ENCODE results near the gene ZC2HC1B. TPM values are rescaled to one million over a fixed set of nuclear protein-coding genes. Genes with fewer than 3 reads are reported as not detected.
A peak's percentile ranks its signal among the peaks of the same experiment; 100 is the strongest.
"Not testable (repeated sequence)": the region's sequence is repeated elsewhere in the genome, so short reads cannot be mapped to it uniquely, and the experiment has no call there.

ZC2HC1B gene, protein sequence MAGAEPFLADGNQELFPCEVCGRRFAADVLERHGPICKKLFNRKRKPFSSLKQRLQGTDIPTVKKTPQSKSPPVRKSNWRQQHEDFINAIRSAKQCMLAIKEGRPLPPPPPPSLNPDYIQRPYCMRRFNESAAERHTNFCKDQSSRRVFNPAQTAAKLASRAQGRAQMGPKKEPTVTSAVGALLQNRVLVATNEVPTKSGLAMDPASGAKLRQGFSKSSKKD
- total RNA-seq, result not detected
- long read RNA-seq, result 0 reads

DNA sequence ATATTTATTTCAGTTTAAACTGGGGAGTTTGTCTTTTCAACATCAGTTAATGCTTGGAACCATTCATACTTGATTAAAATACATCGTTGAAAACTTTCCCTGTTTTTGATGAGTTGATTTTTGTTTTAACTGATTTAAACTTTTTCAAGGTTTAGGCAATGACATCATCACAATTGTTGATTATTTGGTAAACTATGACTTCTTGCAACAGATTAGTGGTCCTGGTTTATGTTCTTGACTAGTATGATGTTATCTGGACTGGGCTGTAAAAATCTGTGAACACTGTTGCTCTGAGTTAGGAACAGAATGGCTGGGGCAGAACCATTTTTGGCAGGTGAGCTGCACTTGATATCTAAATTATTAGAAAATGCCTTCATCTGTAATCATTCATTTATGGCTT, at the start of gene ZC2HC1B:
ZC2HC1B (plus strand) TSS at position 241 of the 400 bp plus-strand sequence; CDS start at position 307, 66 bp downstream.
- intact Hi-C loops (cut with DNase I), result no loop called here
- no peak for DNase-seq (ENCODE audit: low spot score)

DNA sequence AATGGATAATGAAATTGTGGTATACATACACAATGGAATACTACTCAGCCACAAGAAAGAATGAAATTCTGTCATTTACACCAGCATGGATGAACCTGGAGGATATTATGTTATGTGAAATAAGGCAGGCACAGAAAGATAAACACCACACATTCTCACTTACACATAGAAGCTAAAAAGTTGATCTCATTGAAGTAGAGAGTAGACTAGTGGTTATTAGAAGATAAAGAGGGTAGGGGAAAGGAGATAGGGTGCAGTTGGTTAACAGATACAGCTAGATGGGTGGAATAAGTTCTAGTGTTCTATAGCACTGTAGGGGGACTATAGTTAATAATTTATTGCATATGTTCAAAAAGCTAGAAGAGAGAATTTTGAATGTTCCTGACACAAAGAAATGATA, 46.7 kb upstream of the ZC2HC1B start:
- no peak for DNase-seq (ENCODE audit: low spot score)
- intact Hi-C loops (cut with DNase I), result no loop called here

DNA sequence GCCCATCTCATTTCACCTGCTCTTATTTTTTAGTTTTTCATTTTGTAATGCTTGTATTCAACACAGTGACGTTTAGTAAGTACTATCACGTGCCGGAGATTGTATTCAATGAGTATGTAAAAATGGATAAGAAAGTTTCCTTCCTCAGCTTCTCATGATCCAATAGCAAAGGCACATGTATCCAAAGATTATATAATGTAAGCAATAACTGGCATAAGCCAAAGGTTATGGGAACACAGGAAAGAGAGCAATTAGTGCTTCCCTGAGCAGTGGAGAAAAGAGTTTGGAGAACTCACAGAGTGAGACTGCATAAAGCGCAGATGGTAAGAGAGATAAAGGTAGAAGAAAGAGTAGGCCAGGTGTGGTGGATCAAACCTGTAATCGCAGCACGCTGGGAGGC, 42.9 kb upstream of the ZC2HC1B start:
- intact Hi-C loops (cut with DNase I), result no loop called here
- no peak for DNase-seq (ENCODE audit: low spot score)

DNA sequence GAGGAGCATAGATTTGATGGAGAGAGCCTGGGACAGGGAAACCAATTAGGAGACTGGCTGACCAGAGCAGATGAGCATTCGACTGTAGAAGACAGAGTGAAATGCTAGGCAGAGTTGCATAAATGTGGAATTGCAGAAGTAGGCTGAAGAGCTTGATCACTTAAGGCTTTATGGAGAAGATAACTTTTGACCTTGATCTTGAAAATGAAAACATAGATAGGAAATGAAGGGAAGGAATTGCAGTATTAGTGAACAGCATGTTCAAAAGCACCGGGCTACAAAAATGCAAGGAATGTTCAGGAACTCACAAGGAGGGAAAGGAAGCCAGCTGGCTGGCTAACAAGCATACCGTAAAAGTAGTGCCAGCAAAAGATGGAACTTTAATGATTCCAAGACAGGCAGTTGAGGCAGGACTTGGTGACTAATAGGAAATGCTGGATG, 41.7 kb upstream of the ZC2HC1B start:
- intact Hi-C loops (cut with DNase I), result no loop called here
- no peak for DNase-seq (ENCODE audit: low spot score)

DNA sequence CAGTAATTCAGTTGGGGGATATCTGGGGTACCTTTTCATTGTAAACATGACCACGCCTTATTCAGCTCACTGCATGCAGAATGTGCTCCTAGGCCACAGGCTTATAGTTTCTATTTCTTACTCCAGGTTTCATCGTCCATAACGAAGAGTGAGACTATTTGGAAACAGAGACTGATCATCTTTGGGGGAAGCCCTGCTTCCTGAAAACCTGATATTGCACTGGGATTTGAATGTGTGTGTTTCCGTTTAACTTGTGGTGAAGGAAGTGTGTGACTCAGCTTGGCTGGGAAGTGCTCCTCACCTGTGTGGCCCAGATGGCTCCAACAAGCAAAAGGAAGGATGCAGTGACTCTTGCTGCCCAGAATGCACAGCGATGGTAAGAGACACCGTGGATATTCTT, 40.7 kb upstream of the ZC2HC1B start:
- DNase-seq (ENCODE audit: low spot score), result no peak
- intact Hi-C loops (cut with DNase I), result no loop called here

DNA sequence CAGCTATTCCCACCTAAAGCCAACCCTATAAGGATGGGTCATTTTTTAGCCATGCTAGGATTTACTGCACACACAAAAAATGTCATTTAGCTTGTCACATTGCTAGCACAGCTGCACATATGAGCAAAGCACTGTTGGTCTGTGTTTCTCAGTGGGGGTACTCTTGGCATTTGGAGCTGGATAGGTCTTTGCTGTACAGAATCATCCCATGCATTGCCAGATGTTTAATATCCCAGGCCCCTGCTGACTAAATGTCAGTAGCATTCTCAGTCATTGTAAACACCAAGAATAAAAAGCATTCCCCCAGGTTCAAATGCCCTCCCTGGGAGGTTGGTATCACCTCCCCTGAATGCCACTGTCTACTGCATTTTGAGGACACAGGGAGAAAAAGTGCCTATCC, 35.7 kb upstream of the ZC2HC1B start:
- intact Hi-C loops (cut with DNase I), result no loop called here
- DNase-seq (ENCODE audit: low spot score), result no peak

DNA sequence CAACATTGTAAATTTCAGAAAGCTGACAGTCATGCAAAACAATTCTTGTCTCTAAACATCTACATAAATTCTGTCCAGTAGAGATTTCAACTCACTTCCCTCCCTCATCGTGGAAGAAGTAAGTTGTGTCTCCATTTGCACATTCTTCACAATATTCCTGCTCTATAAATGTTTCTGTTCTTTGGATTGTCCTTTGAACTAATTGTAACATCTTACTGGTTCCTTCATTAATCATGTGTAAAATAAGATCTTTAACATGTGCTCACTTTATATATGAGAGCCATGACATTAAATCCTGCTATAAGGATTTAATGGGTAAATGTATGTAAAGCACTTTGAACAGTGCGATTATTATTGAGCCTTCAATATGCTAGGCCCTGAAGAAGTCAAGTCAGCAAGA, 28.1 kb upstream of the ZC2HC1B start:
- intact Hi-C loops (cut with DNase I), result no loop called here

DNA sequence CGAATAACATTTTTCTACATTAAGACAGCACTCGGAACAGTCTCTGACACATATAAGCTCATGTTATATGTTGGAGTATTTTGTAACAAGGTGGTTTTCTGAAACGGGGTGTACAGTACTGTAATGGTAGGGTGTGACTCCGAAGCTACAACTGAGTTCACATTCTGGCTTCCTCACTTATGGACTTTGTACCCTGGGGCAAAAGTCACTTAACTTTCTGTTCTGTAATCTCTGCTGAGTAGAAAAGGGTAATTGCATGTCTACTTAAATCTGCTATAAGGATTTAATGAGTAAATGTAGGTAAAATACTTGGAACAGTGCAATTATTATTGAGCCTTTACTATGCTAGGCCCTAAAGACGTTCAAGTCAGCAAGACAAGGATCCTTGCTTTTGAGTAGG, 25.9 kb upstream of the ZC2HC1B start:
- intact Hi-C loops (cut with DNase I), result no loop called here
- DNase-seq (ENCODE audit: low spot score), result no peak

More for the DNA sequence above, 28.1 kb upstream of the ZC2HC1B start:
- DNase-seq (ENCODE audit: low spot score), result no peak

DNA sequence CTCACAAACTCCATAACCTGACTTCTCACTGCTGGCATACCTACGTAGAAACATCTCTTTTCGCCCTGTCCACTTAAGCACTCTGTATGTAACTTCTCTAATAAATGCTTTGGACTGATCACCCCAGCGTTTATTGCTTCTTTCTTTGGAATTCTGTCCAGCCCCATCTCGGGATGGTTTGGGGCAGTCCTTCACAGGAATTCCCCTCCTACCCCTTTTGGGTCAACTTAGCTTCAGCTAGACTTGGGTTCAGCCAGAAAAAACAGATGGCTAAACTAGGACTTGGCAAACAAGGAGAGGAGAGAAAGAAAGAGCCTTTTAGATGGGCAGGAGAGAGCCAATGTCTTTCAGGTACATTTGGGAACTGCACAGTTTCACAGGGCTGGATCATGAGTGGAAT, 25.1 kb upstream of the ZC2HC1B start:
- DNase-seq (ENCODE audit: low spot score), result no peak
- intact Hi-C loops (cut with DNase I), result no loop called here

DNA sequence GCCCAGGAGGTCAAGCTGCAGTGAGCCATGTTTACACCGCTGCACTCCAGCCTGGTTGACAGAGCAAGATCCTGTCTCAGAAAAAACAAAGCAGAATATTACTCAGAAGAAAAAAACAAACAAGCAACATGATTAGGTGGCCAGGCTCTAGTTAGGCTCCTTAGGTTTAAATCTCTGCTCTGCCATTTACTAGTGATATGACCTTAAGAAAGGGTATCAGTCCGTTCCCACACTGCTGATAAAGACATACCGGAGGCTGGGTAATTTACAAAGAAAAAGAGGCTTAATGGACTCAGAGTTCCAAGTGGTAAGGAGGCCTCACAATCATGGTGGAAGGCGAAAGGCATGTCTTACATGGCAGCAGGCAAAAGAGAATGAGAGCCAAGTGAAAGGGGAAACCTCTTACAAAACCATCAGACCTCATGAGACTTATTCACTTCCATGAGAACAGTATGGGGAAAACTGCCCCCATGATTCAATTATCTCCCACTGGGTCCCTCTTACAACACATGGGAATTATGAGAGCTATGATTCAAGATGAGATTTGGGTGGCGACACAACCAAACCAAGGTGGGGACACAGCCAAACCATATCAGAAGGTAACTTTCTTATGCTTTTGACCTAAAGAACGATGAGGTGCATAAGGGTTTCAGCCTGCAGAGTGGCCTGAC, 23.5 kb upstream of the ZC2HC1B start:
- intact Hi-C loops (cut with DNase I), result loop anchor here (5.0 to 10.0 kb wide), 3 partner anchors 98 to 246 kb away; no protein-coding TSS in a partner anchor
- no peak for DNase-seq (ENCODE audit: low spot score)

DNA sequence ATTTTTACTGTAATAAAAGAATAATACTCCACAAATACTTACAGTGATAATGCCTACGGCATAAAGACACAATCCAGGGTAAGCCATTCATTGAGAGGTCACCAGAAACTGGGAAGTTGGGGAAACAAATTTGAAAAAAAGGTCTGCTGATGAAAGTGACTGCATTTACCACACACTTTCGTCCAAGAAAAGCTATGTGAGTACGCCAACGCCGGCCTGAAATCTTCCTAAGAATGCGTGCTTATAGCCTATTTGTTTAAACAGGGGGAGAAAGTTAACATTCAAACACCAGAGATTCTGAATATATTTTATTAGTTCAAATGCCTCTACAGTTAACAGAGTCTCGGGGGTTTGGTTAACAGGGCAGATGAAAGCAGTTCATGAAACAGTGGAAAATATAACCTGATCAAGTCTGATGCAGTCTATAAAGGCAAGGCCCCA, 21.8 kb upstream of the ZC2HC1B start:
- intact Hi-C loops (cut with DNase I), result loop anchor here (5.0 to 10.0 kb wide), 3 partner anchors 100 to 248 kb away; no protein-coding TSS in a partner anchor
- DNase-seq (ENCODE audit: low spot score), result no peak

DNA sequence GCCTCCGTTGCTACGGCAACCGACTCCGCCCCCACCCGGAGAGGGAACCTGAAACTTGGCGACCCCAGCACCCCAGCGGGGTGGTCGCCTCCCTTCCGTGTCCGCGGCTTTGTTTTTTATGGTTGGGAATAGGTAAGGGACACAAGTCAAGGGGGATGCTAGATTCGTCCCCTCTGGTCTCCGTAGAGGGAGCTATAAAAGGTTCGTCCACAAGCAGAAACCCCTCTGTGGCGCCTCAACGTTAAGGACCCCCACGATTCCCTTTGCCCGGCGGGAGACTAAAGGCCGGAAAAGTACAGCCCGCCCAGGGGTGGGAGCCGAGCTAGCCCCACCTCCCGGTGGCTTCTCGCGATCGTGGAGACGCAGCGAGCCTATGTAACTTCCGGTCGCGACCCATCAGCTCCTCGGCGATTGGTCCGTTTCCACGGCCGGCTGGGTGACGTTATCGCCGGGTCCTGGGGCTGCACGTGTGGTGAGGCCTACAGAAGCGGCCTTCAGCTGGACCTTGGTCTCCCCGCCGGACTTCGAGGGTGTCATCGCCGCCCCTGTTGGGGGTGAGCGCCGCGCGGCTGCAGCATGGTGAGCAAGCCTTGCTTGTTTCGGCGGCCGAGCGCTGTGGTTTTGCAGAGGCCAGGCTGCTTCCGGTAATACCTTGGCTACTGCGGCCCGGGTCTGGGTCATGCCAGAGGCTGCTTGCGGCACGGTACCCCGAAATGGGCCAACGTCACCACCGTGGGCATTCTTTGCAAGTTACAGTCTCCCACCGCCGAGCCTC, 21.2 kb upstream of the ZC2HC1B start, which contains the start of gene LTV1:
LTV1 (plus strand) TSS at position 437 of the 775 bp plus-strand sequence; CDS start at position 577, 140 bp downstream.
- intact Hi-C loops (cut with DNase I), result loop anchor here (5.0 to 10.0 kb wide), 3 partner anchors 101 to 248 kb away; no protein-coding TSS in a partner anchor
- peak; percentile 98 for DNase-seq (ENCODE audit: low spot score)

DNA sequence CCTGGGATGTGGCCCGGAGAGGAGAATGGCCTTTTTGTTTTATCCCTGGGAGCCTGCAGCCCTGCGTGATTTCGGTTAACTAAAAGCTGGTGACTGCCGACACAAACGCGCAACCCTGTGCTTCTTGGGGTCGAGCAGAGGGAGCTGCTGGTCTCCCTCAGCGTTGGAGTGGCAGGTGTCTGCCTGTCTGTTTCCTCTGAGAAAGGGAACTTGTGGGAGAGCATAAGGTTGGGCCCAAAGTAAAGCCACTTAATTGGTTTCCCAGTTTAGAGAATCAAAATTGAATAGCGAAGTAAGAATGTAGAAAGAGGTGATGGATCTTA, 20.6 kb upstream of the ZC2HC1B start:
- intact Hi-C loops (cut with DNase I), result loop anchor here (5.0 to 10.0 kb wide), 3 partner anchors 101 to 249 kb away; no protein-coding TSS in a partner anchor
- no peak for DNase-seq (ENCODE audit: low spot score)

DNA sequence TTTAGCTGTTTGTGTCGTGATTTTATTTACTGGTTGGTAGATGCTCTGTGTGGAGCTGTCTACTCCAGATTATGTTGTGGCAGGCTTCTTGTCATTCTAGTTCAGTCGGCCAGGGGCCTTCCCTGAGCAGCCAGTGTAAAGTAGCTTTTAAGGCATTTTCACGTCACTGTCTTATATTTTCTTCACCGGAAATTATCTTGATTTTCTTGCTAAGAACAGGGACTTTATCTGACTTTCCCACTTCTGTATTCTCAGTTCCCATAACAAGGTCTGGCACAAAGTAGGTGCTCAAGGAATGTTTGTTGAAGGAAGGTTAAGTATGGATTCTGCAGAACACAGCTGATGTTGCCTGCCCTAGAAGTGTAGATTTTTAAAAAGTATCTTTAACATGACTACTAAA, 20.3 kb upstream of the ZC2HC1B start:
- no peak for DNase-seq (ENCODE audit: low spot score)
- intact Hi-C loops (cut with DNase I), result loop anchor here (5.0 to 10.0 kb wide), 3 partner anchors 102 to 249 kb away; no protein-coding TSS in a partner anchor

DNA sequence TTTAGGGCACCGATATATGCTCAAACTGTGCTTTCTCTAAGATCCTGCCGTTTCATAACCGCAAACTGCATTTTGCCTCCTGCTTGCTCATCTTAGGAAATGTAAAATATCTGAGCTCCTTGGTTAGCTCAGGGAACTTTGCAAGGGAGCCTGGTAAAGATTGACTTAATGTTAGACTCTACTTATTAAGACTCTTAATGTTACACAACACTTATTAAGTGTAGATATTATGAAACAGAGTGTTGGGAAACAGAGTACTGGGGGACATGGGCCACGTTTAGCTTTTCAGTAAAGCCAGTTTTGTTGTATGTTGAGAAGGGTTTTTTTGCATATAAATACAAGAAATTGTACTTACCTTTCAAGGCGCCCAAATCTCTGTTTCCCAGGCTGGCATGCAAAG, 19.2 kb upstream of the ZC2HC1B start:
- no peak for DNase-seq (ENCODE audit: low spot score)
- intact Hi-C loops (cut with DNase I), result loop anchor here (10.0 kb wide), 1 partner anchor 250 kb away; no protein-coding TSS in a partner anchor

DNA sequence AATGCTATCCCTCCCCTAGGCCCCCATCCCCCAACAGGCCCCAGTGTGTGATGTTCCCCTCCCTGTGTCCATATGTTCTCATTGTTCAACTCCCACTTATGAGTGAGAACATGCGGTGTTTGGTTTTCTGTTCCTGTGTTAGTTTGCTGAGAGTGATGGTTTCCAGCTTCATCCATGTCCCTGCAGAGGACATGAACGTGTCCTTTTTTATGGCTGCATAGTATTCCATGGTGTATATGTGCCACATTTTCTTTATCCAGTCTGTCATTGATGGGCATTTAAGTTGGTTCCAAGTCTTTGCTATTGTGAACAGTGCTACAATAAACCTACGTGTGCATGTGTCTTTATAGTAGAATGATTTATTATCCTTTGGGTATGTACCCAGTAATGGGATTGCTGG, 12.6 kb upstream of the ZC2HC1B start:
- intact Hi-C loops (cut with DNase I); DNase-seq (ENCODE audit: low spot score): not testable (repeated sequence)

DNA sequence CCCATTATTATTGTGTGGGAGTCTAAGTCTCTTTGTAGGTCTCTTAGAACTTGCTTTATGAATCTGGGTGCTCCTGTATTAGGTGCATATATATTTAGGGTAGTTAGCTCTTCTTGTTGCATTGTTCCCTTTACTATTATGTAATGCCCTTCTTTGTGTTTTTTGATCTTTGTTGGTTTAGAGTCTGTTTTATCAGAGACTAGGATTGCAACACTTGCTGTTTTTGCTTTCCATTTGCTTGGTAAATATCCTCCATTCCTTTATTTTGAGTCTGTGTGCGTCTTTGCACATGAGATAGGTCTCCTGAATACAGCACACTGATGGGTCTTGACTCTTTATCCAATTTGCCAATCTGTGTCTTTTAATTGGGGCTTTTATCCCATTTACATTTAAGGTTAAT, 9.2 kb upstream of the ZC2HC1B start:
- intact Hi-C loops (cut with DNase I); DNase-seq (ENCODE audit: low spot score): not testable (repeated sequence)

DNA sequence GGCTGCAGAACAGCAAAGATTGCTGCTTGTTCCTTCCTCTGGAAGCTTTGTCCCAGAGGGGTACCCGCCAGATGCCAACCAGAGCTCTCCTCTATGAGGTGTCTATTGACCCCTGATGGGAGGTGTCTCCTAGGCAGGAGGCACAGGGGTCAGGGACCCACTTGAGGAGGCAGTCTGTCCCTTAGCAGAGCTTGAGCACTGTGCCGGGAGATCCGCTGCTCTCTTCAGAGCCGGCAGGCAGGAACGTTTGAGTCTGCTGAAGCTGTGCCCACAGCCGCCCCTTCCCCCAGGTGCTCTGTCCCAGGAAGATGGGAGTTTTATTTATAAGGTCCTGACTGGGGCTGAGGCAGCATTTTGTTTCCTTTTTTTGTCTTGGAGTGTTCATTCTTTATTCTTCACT, 7.5 kb upstream of the ZC2HC1B start:
- intact Hi-C loops (cut with DNase I), result not testable (repeated sequence)

DNA sequence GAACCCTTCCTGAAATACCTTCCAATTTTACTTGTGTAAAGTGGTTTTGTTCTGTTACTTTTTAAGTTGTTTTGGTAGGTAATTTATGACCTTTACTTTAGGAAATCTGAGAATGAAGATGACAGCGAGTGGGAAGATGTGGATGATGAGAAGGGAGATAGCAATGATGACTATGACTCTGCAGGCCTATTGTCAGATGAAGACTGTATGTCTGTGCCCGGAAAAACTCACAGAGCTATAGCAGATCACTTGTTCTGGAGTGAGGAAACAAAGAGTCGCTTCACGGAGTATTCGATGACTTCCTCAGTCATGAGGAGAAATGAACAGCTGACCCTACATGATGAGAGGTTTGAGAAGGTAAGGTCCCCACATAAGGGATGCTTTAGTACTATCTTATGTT, 6.6 kb upstream of the ZC2HC1B start:
- DNase-seq (ENCODE audit: low spot score), result no peak
- intact Hi-C loops (cut with DNase I), result no loop called here

More for the DNA sequence above, 7.5 kb upstream of the ZC2HC1B start:
- not testable (repeated sequence) for DNase-seq (ENCODE audit: low spot score)

Measured in cardiac septum (tissue), 1 donor.